KMS-11 (cell line): ENCODE measurements around the gene MTPN.

Experiments used
- H2AFZ ChIP-seq: fragments of 200-600 bp; sonication (generic); 2 replicates; pipeline ENCODE4 v1.6.1; 2016; ENCODE audit warnings: antibody characterized with exemption, mixed run types, low read depth
- H3K27ac ChIP-seq: fragments of 200-600 bp; sonication (generic); 2 replicates; pipeline ENCODE4 v1.6.1; 2016; ENCODE audit warnings: mild to moderate bottlenecking, mixed run types
- H3K27me3 ChIP-seq: fragments of 200-600 bp; sonication (generic); 2 replicates; pipeline ENCODE4 v1.6.1; 2017; ENCODE audit warnings: mild to moderate bottlenecking, low read depth, mixed run types, moderate library complexity; ENCODE audit not compliant: insufficient read depth
- H3K36me3 ChIP-seq: fragments of 200-600 bp; sonication (generic); 2 replicates; pipeline ENCODE4 v1.6.1; 2017; ENCODE audit warnings: mild to moderate bottlenecking, mixed run types; ENCODE audit not compliant: insufficient read depth
- H3K4me1 ChIP-seq: fragments of 200-600 bp; sonication (generic); 2 replicates; pipeline ENCODE4 v1.6.1; 2016; ENCODE audit warnings: mild to moderate bottlenecking, low read depth, mixed run types; ENCODE audit not compliant: poor library complexity, severe bottlenecking
- H3K4me2 ChIP-seq: fragments of 200-600 bp; sonication (generic); 2 replicates; pipeline ENCODE4 v1.7.0; 2016; ENCODE audit warnings: mild to moderate bottlenecking, mixed run types
- H3K4me3 ChIP-seq: fragments of 200-600 bp; sonication (generic); IDR thresholded peaks from 2 replicates; pipeline ENCODE4 v1.6.1; 2017; ENCODE audit warnings: low read depth, low read length, mixed read lengths; ENCODE audit not compliant: insufficient read depth
- H3K79me2 ChIP-seq: fragments of 200-600 bp; sonication (generic); 2 replicates; pipeline ENCODE4 v1.6.1; 2016; ENCODE audit warnings: low read depth, mixed run types; ENCODE audit not compliant: insufficient read depth
- H3K9ac ChIP-seq: fragments of 200-600 bp; sonication (generic); 2 replicates; pipeline ENCODE4 v1.6.1; 2016; ENCODE audit warnings: mild to moderate bottlenecking, mixed run types
- H4K20me1 ChIP-seq: fragments of 200-600 bp; sonication (generic); 2 replicates; pipeline ENCODE4 v1.6.1; 2016; ENCODE audit warnings: mild to moderate bottlenecking, mixed run types; ENCODE audit not compliant: insufficient read depth
- TF ChIP-seq, protein P1 (sequence below): fragments of 200-600 bp; sonication (generic); conservative IDR thresholded peaks from 2 replicates; pipeline ENCODE4 v1.6.1; 2017; ENCODE audit warnings: low read depth, mild to moderate bottlenecking, antibody characterized with exemption, low read length, moderate library complexity, mixed read lengths

MTPN gene

DNA sequence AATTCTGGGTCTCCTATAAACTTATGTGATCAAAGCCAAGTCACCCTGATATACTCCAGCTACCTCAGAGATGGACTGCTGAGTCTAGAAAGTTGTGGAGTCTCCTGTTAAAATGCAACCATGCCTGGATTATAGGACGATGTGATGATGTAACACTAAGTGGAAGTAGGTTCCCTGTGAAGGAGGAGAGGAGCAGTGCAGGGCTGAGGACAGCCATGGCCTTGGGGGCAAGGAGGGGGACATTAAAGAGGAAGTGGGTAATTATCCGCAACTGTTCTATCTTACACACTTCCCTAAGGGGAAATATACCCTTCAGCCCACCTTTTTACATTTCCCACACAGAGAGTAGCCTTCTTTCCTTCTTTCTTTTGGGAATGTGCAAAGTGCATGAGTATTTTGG, 63.8 kb downstream of the MTPN start:
- H3K27me3 ChIP-seq, result no peaks in the 10 kb centered on the region
- TF ChIP-seq, protein P1, sequence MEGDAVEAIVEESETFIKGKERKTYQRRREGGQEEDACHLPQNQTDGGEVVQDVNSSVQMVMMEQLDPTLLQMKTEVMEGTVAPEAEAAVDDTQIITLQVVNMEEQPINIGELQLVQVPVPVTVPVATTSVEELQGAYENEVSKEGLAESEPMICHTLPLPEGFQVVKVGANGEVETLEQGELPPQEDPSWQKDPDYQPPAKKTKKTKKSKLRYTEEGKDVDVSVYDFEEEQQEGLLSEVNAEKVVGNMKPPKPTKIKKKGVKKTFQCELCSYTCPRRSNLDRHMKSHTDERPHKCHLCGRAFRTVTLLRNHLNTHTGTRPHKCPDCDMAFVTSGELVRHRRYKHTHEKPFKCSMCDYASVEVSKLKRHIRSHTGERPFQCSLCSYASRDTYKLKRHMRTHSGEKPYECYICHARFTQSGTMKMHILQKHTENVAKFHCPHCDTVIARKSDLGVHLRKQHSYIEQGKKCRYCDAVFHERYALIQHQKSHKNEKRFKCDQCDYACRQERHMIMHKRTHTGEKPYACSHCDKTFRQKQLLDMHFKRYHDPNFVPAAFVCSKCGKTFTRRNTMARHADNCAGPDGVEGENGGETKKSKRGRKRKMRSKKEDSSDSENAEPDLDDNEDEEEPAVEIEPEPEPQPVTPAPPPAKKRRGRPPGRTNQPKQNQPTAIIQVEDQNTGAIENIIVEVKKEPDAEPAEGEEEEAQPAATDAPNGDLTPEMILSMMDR, result no peak
- peaks cover 28% of the 10 kb centered on the region for H3K4me1 ChIP-seq
- H3K4me2 ChIP-seq, result no peak overlapping the region
- H3K4me3 ChIP-seq, result no peak overlapping the region
- H4K20me1 ChIP-seq, result no peaks in the 10 kb centered on the region
- no peak overlapping the region for H2AFZ ChIP-seq
- no peak overlapping the region for H3K9ac ChIP-seq
- H3K79me2 ChIP-seq, result no peaks in the 10 kb centered on the region
- H3K27ac ChIP-seq, result no peak overlapping the region
- H3K36me3 ChIP-seq, result no peaks in the 10 kb centered on the region

GRCh38 chr7:135911099-135911498, 66.1 kb downstream of the MTPN start:
- H3K27ac ChIP-seq, result no peak overlapping the region
- no peak overlapping the region for H3K4me3 ChIP-seq
- H4K20me1 ChIP-seq, result no peaks in the 10 kb centered on the region
- TF ChIP-seq, protein P1, result no peak
- H3K4me2 ChIP-seq, result no peak overlapping the region
- H3K9ac ChIP-seq, result no peak overlapping the region
- no peaks in the 10 kb centered on the region for H3K79me2 ChIP-seq
- H3K4me1 ChIP-seq, result peaks cover 40% of the 10 kb centered on the region
- H3K27me3 ChIP-seq, result no peaks in the 10 kb centered on the region
- no peak overlapping the region for H2AFZ ChIP-seq
- H3K36me3 ChIP-seq, result no peaks in the 10 kb centered on the region

GRCh38 chr7:135910393-135911036, 66.6 kb downstream of the MTPN start:
- TF ChIP-seq, protein P1, result no peak
- Histone ChIP-seq H2AFZ (no peak overlapping the region), H3K79me2 (no peaks in the 10 kb centered on the region), H3K9ac (no peak overlapping the region), H3K27me3 (no peaks in the 10 kb centered on the region), H3K36me3 (no peaks in the 10 kb centered on the region), H3K4me3 (no peak overlapping the region), H3K4me1 (peaks cover 46% of the 10 kb centered on the region), H4K20me1 (no peaks in the 10 kb centered on the region), H3K4me2 (no peak overlapping the region), H3K27ac (no peak overlapping the region)

DNA sequence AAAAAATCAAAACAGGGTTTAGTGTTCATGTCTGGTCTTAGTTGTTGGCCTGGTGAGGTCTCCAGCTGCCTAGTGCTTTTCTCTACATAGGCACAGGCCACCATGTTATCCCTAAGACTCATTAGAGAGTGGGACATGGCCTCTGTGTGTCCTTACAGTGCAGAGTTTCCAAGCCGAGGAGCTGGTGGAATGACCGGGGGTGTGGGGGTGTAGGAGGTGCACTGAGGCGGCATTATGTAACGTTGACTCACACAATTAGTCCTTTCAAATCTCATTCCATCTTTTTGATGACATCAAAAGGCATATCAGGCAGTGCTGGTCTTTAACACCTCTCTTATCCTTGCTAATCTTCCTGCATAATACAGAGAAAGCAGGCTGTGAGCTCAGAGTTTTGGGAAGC, 71.3 kb downstream of the MTPN start:
- Histone ChIP-seq H3K4me2 (peak overlapping the region; percentile 29), H3K27ac (peak overlapping the region; percentile 58), H2AFZ (peak overlapping the region; percentile 16; the same call in 1 of the 2 replicates), H3K4me1 (peaks cover 58% of the 10 kb centered on the region), H3K27me3 (no peaks in the 10 kb centered on the region), H3K9ac (no peak overlapping the region), H3K79me2 (no peaks in the 10 kb centered on the region), H3K36me3 (no peaks in the 10 kb centered on the region), H4K20me1 (no peaks in the 10 kb centered on the region), H3K4me3 (no peak overlapping the region)
- TF ChIP-seq, protein P1, result no peak
